Stimulated activated CD8-positive, alpha-beta memory T cell treated with anti-CD3 and anti-CD28 coated beads, Interleukin-15, amount 100 ng/mL, for 48 hours (primary cell): Measurements from ENCODE around the gene IFNLR1.

Source experiments
- DNase-seq, 2 donors: peaks; one replicate each; pipeline ENCODE4 v3.0.0-alpha.2; 2020; ENCODE audit warnings: low read depth in 2 of 2

The IFNLR1 gene

GRCh38 chr1:24147816-24148215 is 39.3 kb downstream of the IFNLR1 start:
- no peak for DNase-seq

- no peak for DNase-seq
These were observed 39.9 kb downstream of the IFNLR1 start for GRCh38 chr1:24147194-24147593.

- DNase-seq, result no peak
These were observed 44.2 kb downstream of the IFNLR1 start, which contains the start of gene IL22RA1 for GRCh38 chr1:24142546-24143534. Gene IL22RA1, minus strand, starts transcription at chr1:24143140. Its CDS starts 58 bp downstream, at chr1:24143082.

GRCh38 chr1:24141311-24141997 is 45.6 kb downstream of the IFNLR1 start:
- DNase-seq, result no peak

GRCh38 chr1:24140741-24141181 is 46.3 kb downstream of the IFNLR1 start:
- no peak for DNase-seq

- no peak for DNase-seq
These were observed 47.2 kb downstream of the IFNLR1 start for GRCh38 chr1:24139841-24140425.

- no peak for DNase-seq
These were observed 47.9 kb downstream of the IFNLR1 start for GRCh38 chr1:24139222-24139489.

- DNase-seq, result no peak
These were observed 48.4 kb downstream of the IFNLR1 start for GRCh38 chr1:24138476-24139221.

- no peak for DNase-seq
These were observed 50.0 kb downstream of the IFNLR1 start for GRCh38 chr1:24136956-24137539.

- no peak for DNase-seq
These were observed 52.7 kb downstream of the IFNLR1 start for GRCh38 chr1:24134376-24134775.

- DNase-seq, result no peak
These were observed 53.3 kb downstream of the IFNLR1 start for GRCh38 chr1:24133819-24134218.

GRCh38 chr1:24130385-24130784 is 56.7 kb downstream of the IFNLR1 start:
- no peak for DNase-seq

GRCh38 chr1:24127801-24128363 is 59.2 kb downstream of the IFNLR1 start:
- no peak for DNase-seq

GRCh38 chr1:24127134-24127800 is 59.8 kb downstream of the IFNLR1 start:
- no peak for DNase-seq

GRCh38 chr1:24126672-24127023 is 60.4 kb downstream of the IFNLR1 start:
- no peak for DNase-seq

GRCh38 chr1:24126018-24126671 is 60.9 kb downstream of the IFNLR1 start:
- DNase-seq, result no peak

- DNase-seq, result no peak
These were observed 61.6 kb downstream of the IFNLR1 start for GRCh38 chr1:24125456-24125855.

GRCh38 chr1:24124980-24125379 is 62.1 kb downstream of the IFNLR1 start:
- DNase-seq, result no peak

- no peak for DNase-seq
These were observed 63.5 kb downstream of the IFNLR1 start for GRCh38 chr1:24123611-24124010.

GRCh38 chr1:24122776-24123175 is 64.3 kb downstream of the IFNLR1 start:
- no peak for DNase-seq
